ENCODE data around the gene HCN4.

GRCh38 chr15:73293773-73294172, 75.0 kb downstream of the HCN4 start:
- TF ChIP-seq CTCF (IDR thresholded peaks at IDR 0.05 in 4 of 5, conservative IDR thresholded peaks at IDR 0.05 in 1 of 5) (no peak), POLR2A (IDR thresholded peaks at IDR 0.05) (no peak)
